DMS153 (cell line): ENCODE measurements around the gene EPHB6.

ENCODE experiments used
- DNase-seq: peaks from one replicate; lab custom pipeline; 2025; lab: John Stamatoyannopoulos, UW

The EPHB6 gene

GRCh38 chr7:142876991-142877910, 22.4 kb downstream of the EPHB6 start:
- DNase-seq = no peak

GRCh38 chr7:142878315-142878714, 23.4 kb downstream of the EPHB6 start:
- DNase-seq = no peak

- no peak for DNase-seq
Measured at GRCh38 chr7:142879060-142879459, 24.2 kb downstream of the EPHB6 start.

- DNase-seq = no peak
Measured at GRCh38 chr7:142880876-142881505, 26.1 kb downstream of the EPHB6 start.

GRCh38 chr7:142881586-142882337, 26.9 kb downstream of the EPHB6 start:
- DNase-seq = no peak

- no peak for DNase-seq
Measured at GRCh38 chr7:142882338-142882678, 27.4 kb downstream of the EPHB6 start.

GRCh38 chr7:142883145-142883544, 28.3 kb downstream of the EPHB6 start:
- DNase-seq = no peak

GRCh38 chr7:142883571-142884285, 28.9 kb downstream of the EPHB6 start:
- DNase-seq = no peak

- DNase-seq = no peak
Measured at GRCh38 chr7:142884286-142884640, 29.4 kb downstream of the EPHB6 start.

- no peak for DNase-seq
Measured at GRCh38 chr7:142885311-142886230, 30.7 kb downstream of the EPHB6 start, which contains the start of gene TRPV6. TRPV6 (minus strand) TSS chr7:142885745.

GRCh38 chr7:142886866-142887265, 32.0 kb downstream of the EPHB6 start:
- DNase-seq = no peak

GRCh38 chr7:142887282-142888015, 32.6 kb downstream of the EPHB6 start:
- DNase-seq = no peak

GRCh38 chr7:142889816-142890215, 34.9 kb downstream of the EPHB6 start:
- no peak for DNase-seq

GRCh38 chr7:142890874-142891485, 36.1 kb downstream of the EPHB6 start:
- no peak for DNase-seq

- no peak for DNase-seq
Measured at GRCh38 chr7:142891490-142892082, 36.7 kb downstream of the EPHB6 start.

GRCh38 chr7:142892951-142893350, 38.1 kb downstream of the EPHB6 start:
- DNase-seq = no peak

GRCh38 chr7:142894112-142894984, 39.5 kb downstream of the EPHB6 start:
- no peak for DNase-seq

GRCh38 chr7:142894985-142895593, 40.2 kb downstream of the EPHB6 start:
- DNase-seq = no peak
